Panc1 (cell line): ENCODE measurements around the gene WWTR1. TPM values are rescaled to one million over a fixed set of nuclear protein-coding genes. Genes with fewer than 3 reads are reported as not detected.

Experiments used
- ATAC-seq: fragments of 200-7000 bp; cut with Tn5 transposase; 2 replicates; pipeline ENCODE4 v1.9.1; 2020; ENCODE audit warnings: mild to moderate bottlenecking, moderate library complexity
- BruUV-seq: library from RNA; stranded (reverse); fragments of 400-500 nt; replicated peaks from 2 replicates; lab custom pipeline; 2021; lab: Mats Ljungman, UMichigan
- CTCF ChIA-PET: fragments of 300-600 bp; sonication (Branson Sonifier 250); formaldehyde crosslinking; loops from one replicate; lab custom pipeline; 2022; ENCODE audit warnings: antibody characterized with exemption; lab: Charles Lee
- POLR2A ChIA-PET: fragments of 300-600 bp; sonication (Branson Sonifier 250); formaldehyde crosslinking; loops from one replicate; lab custom pipeline; 2022; ENCODE audit warnings: antibody characterized with exemption; lab: Charles Lee
- DNase-seq: peaks from one replicate; pipeline ENCODE4 v3.0.0-alpha.2; 2010; ENCODE audit warnings: low read depth, low spot score
- H3K27ac ChIP-seq: 2 replicates; pipeline ENCODE4 v1.5.1; 2011; ENCODE audit warnings: mild to moderate bottlenecking, low read length, inconsistent platforms
- H3K27me3 ChIP-seq: fragments of 200-500 bp; sonication (Bioruptor generic); 2 replicates; pipeline ENCODE4 v1.6.0; 2014; ENCODE audit warnings: low read length, inconsistent platforms; ENCODE audit not compliant: control insufficient read depth, insufficient read depth
- H3K36me3 ChIP-seq: fragments of 200-500 bp; sonication (Bioruptor generic); 2 replicates; pipeline ENCODE4 v1.5.1; 2014; ENCODE audit warnings: inconsistent platforms, mild to moderate bottlenecking, low read length, moderate library complexity; ENCODE audit not compliant: control insufficient read depth, insufficient read depth
- H3K4me1 ChIP-seq: 2 replicates; pipeline ENCODE4 v1.5.1; 2011; ENCODE audit warnings: inconsistent platforms, mild to moderate bottlenecking, low read length, moderate library complexity; ENCODE audit not compliant: control insufficient read depth, insufficient read depth
- H3K4me3 ChIP-seq, 2 experiments: 2 replicates each; pipeline ENCODE4 v1.5.1; 2011 to 2012; ENCODE audit warnings: low read depth in 2 of 2, low read length in 2 of 2, mild to moderate bottlenecking in 2 of 2, inconsistent platforms in 1 of 2, moderate library complexity in 1 of 2
- H3K9me3 ChIP-seq: fragments of 200-500 bp; sonication (Bioruptor generic); 2 replicates; pipeline ENCODE4 v1.5.1; 2014; ENCODE audit warnings: low read depth, mild to moderate bottlenecking, inconsistent platforms, low read length, moderate library complexity; ENCODE audit not compliant: control insufficient read depth, insufficient read depth
- POLR2AphosphoS5 ChIP-seq: IDR thresholded peaks from 2 replicates; pipeline ENCODE4 v1.6.1; 2012; ENCODE audit warnings: mild to moderate bottlenecking, low read depth, low read length, moderate library complexity
- REST ChIP-seq, 2 experiments: IDR thresholded peaks; 2 replicates each; pipeline ENCODE4 v1.6.1; 2011 to 2012; ENCODE audit warnings: low read depth in 2 of 2, control low read depth in 1 of 2, low read length in 1 of 2, mild to moderate bottlenecking in 1 of 2, moderate library complexity in 1 of 2; ENCODE audit not compliant: insufficient read depth in 1 of 2
- SIN3A ChIP-seq: IDR thresholded peaks from 2 replicates; pipeline ENCODE4 v1.6.1; 2012; ENCODE audit warnings: low read depth, mild to moderate bottlenecking, low read length, moderate library complexity, borderline replicate concordance; ENCODE audit not compliant: insufficient read depth
- TCF7L2 ChIP-seq: IDR thresholded peaks from 2 replicates; pipeline ENCODE4 v1.6.1; 2011; ENCODE audit warnings: mild to moderate bottlenecking, low read depth, low read length, inconsistent platforms
- in situ Hi-C: cut with HindIII; loops from 2 replicates; pipeline ENCODE4 v1.10.0; 2016; ENCODE audit warnings: low sequenced_read_pairs, low pct_unique_long_range_greater_than_20kb
- intact Hi-C: fragments of 100-400 bp; cut with micrococcal nuclease; formaldehyde crosslinking; loops from one replicate; pipeline ENCODE4 v1.10.0; 2022; ENCODE audit not compliant: unreplicated experiment
- total RNA-seq: library from RNA; stranded (reverse); gene quantifications from one replicate; pipeline ENCODE4 v1.2.1, GENCODE V29; 2021; ENCODE audit not compliant: unreplicated experiment
- TF ChIP-seq, protein P1 (sequence below): fragments of 450-650 bp; IDR thresholded peaks from 2 replicates; pipeline ENCODE4 v1.5.1; 2017; ENCODE audit warnings: mild to moderate bottlenecking

The WWTR1 gene
- total RNA-seq, 1 experiment from 2014 or later = 298 TPM

- ChIA-PET POLR2A (no interaction called here), CTCF (no interaction called here)
- no TSS peak for BruUV-seq
- H3K27me3 ChIP-seq = no peaks in the 10 kb centered on the region
- no peaks in the 10 kb centered on the region for H3K36me3 ChIP-seq
- intact Hi-C loops = no loop called here
- in situ Hi-C loops = no loop called here
- H3K4me3 ChIP-seq = no peak overlapping the region
- no peak for ATAC-seq
- peak overlapping the region; percentile 86 for H3K27ac ChIP-seq
- peaks cover 2% of the 10 kb centered on the region; the same call in 1 of the 2 replicates for H3K9me3 ChIP-seq
- peaks cover 9% of the 10 kb centered on the region; the same call in 1 of the 2 replicates for H3K4me1 ChIP-seq
- DNase-seq = no peak
- TF ChIP-seq SIN3A (no peak), TCF7L2 (no peak), POLR2AphosphoS5 (no peak), REST (IDR thresholded peaks at IDR 0.05; ENCODE audit: insufficient read depth in 1 of 2, low read depth in 2 of 2, low read length in 1 of 2) (no peak)
- TF ChIP-seq, protein P1, sequence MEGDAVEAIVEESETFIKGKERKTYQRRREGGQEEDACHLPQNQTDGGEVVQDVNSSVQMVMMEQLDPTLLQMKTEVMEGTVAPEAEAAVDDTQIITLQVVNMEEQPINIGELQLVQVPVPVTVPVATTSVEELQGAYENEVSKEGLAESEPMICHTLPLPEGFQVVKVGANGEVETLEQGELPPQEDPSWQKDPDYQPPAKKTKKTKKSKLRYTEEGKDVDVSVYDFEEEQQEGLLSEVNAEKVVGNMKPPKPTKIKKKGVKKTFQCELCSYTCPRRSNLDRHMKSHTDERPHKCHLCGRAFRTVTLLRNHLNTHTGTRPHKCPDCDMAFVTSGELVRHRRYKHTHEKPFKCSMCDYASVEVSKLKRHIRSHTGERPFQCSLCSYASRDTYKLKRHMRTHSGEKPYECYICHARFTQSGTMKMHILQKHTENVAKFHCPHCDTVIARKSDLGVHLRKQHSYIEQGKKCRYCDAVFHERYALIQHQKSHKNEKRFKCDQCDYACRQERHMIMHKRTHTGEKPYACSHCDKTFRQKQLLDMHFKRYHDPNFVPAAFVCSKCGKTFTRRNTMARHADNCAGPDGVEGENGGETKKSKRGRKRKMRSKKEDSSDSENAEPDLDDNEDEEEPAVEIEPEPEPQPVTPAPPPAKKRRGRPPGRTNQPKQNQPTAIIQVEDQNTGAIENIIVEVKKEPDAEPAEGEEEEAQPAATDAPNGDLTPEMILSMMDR = no peak
Measured at GRCh38 chr3:149495581-149496125, 162.2 kb downstream of the WWTR1 start.

- in situ Hi-C loops = no loop called here
- ATAC-seq = peak; percentile 36
Measured at GRCh38 chr3:149494759-149495580, 162.9 kb downstream of the WWTR1 start.

More at GRCh38 chr3:149494759-149495580, 162.9 kb downstream of the WWTR1 start:
- H3K36me3 ChIP-seq = no peaks in the 10 kb centered on the region
- H3K9me3 ChIP-seq = peaks cover 7% of the 10 kb centered on the region; the same call in 1 of the 2 replicates
- no peak overlapping the region for H3K4me3 ChIP-seq
- BruUV-seq = no TSS peak
- DNase-seq = no peak
- H3K4me1 ChIP-seq = peaks cover 8% of the 10 kb centered on the region; the same call in 1 of the 2 replicates
- peak overlapping the region; percentile 86 for H3K27ac ChIP-seq
- ChIA-PET POLR2A (no interaction called here), CTCF (no interaction called here)
- TF ChIP-seq SIN3A = no peak
- no peak for TF ChIP-seq TCF7L2
- TF ChIP-seq REST (IDR thresholded peaks at IDR 0.05; ENCODE audit: insufficient read depth in 1 of 2, low read depth in 2 of 2, low read length in 1 of 2) = no peak
- TF ChIP-seq, protein P1 = no peak
- no peak for TF ChIP-seq POLR2AphosphoS5
- intact Hi-C loops = no loop called here
- no peaks in the 10 kb centered on the region for H3K27me3 ChIP-seq
